A673 (cell line): Measurements from ENCODE around the gene ZFAND2B.

ENCODE experiments used
- EZH2 ChIP-seq: fragments of 200-600 bp; sonication (generic); IDR thresholded peaks from 2 replicates; pipeline ENCODE4 v1.6.1; 2017; ENCODE audit warnings: borderline replicate concordance, low read depth, mild to moderate bottlenecking, mixed read lengths, antibody characterized with exemption, low read length; ENCODE audit not compliant: poor library complexity, severe bottlenecking
- TF ChIP-seq, protein P1 (sequence below): fragments of 300-800, 200-600 bp; sonication (generic); conservative IDR thresholded peaks from 2 replicates; pipeline ENCODE4 v1.5.1; 2017; ENCODE audit warnings: low read depth, mild to moderate bottlenecking, antibody characterized with exemption, low read length, moderate library complexity, mixed read lengths

DNA sequence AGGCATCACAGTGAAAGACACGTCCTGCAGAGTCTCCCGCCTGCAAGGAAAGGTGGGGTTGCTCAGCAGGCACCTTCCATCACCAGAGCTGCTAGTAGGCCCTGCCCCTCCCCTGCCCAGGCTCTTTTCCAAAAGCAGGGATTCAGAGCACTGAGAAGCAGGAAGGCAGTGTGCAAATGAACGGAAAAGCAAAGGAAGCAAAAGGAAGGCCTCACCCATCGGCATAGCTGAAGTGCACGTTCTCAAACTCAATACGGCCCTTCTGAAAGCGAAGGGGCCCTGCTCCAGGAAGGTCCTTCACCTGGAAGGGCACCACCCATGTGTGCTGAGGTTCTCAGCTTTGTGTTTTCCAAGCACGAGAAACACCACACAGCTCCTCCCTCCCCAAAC lies 6.4 kb downstream of the ZFAND2B start:
- no peak for TF ChIP-seq EZH2
- TF ChIP-seq, protein P1, sequence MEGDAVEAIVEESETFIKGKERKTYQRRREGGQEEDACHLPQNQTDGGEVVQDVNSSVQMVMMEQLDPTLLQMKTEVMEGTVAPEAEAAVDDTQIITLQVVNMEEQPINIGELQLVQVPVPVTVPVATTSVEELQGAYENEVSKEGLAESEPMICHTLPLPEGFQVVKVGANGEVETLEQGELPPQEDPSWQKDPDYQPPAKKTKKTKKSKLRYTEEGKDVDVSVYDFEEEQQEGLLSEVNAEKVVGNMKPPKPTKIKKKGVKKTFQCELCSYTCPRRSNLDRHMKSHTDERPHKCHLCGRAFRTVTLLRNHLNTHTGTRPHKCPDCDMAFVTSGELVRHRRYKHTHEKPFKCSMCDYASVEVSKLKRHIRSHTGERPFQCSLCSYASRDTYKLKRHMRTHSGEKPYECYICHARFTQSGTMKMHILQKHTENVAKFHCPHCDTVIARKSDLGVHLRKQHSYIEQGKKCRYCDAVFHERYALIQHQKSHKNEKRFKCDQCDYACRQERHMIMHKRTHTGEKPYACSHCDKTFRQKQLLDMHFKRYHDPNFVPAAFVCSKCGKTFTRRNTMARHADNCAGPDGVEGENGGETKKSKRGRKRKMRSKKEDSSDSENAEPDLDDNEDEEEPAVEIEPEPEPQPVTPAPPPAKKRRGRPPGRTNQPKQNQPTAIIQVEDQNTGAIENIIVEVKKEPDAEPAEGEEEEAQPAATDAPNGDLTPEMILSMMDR: no peak
